Measurements from ENCODE around the gene SLC41A3. TPM values are rescaled to one million over a fixed set of nuclear protein-coding genes. Genes with fewer than 3 reads are reported as not detected.

Gene SLC41A3
- total and polyA plus RNA-seq, 2 donors (not counting 1 experiment from before 2014, with no cell fraction given), result 49.4 to 52.8 TPM

GRCh38 chr3:126053513-126053912 lies 30.4 kb downstream of the SLC41A3 start:
- DNase-seq (ENCODE audit: low read depth in 2 of 2), result peak in 1 of 2 donors; percentile 12
- Histone ChIP-seq H3K9me3 (ENCODE audit: control insufficient read depth, insufficient read depth, low read depth, low read length) (no peaks in the 10 kb centered on the region), H3K79me2 (ENCODE audit: control insufficient read depth, insufficient read depth, low read length) (no peaks in the 10 kb centered on the region), H3K36me3 (ENCODE audit: control insufficient read depth, insufficient read depth, low read length) (no peaks in the 10 kb centered on the region), H3K4me3 (replicated peaks in 1 of 4; ENCODE audit: control extremely low read depth in 1 of 4, insufficient read depth in 1 of 4, low read depth in 3 of 4, low read length in 4 of 4) (no peak overlapping the region), H4K20me1 (ENCODE audit: control insufficient read depth, extremely low read depth, insufficient read depth, low read length) (no peaks in the 10 kb centered on the region), H3K4me2 (ENCODE audit: extremely low read depth, insufficient read depth, low read length) (no peak overlapping the region), H2AFZ (ENCODE audit: low read length) (no peak overlapping the region), H3K27ac (ENCODE audit: insufficient read depth, low read length) (no peak overlapping the region), H3K4me1 (ENCODE audit: control insufficient read depth, extremely low read depth, insufficient read depth, low read length) (no peaks in the 10 kb centered on the region), H3K9ac (ENCODE audit: insufficient read depth, low read length) (no peak overlapping the region), H3K27me3 (ENCODE audit: control insufficient read depth, insufficient read depth, low read length) (no peaks in the 10 kb centered on the region)
- no peak for TF ChIP-seq EZH2 (IDR thresholded peaks at IDR 0.05; ENCODE audit: low read length, missing control alignments)
- TF ChIP-seq, protein P1, sequence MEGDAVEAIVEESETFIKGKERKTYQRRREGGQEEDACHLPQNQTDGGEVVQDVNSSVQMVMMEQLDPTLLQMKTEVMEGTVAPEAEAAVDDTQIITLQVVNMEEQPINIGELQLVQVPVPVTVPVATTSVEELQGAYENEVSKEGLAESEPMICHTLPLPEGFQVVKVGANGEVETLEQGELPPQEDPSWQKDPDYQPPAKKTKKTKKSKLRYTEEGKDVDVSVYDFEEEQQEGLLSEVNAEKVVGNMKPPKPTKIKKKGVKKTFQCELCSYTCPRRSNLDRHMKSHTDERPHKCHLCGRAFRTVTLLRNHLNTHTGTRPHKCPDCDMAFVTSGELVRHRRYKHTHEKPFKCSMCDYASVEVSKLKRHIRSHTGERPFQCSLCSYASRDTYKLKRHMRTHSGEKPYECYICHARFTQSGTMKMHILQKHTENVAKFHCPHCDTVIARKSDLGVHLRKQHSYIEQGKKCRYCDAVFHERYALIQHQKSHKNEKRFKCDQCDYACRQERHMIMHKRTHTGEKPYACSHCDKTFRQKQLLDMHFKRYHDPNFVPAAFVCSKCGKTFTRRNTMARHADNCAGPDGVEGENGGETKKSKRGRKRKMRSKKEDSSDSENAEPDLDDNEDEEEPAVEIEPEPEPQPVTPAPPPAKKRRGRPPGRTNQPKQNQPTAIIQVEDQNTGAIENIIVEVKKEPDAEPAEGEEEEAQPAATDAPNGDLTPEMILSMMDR (conservative IDR thresholded peaks at IDR 0.05 in 1 of 2, IDR thresholded peaks at IDR 0.05 in 1 of 2; ENCODE audit: low read depth in 1 of 2, low read length in 2 of 2), result no peak

- no peaks in the 10 kb centered on the region for H3K4me1 ChIP-seq (ENCODE audit: control insufficient read depth, extremely low read depth, insufficient read depth, low read length)
- H3K9me3 ChIP-seq (ENCODE audit: control insufficient read depth, insufficient read depth, low read depth, low read length), result no peaks in the 10 kb centered on the region
- no peaks in the 10 kb centered on the region for H3K79me2 ChIP-seq (ENCODE audit: control insufficient read depth, insufficient read depth, low read length)
- H3K4me3 ChIP-seq (replicated peaks in 1 of 4; ENCODE audit: control extremely low read depth in 1 of 4, insufficient read depth in 1 of 4, low read depth in 3 of 4, low read length in 4 of 4), result no peak overlapping the region
- H4K20me1 ChIP-seq (ENCODE audit: control insufficient read depth, extremely low read depth, insufficient read depth, low read length), result no peaks in the 10 kb centered on the region
- H2AFZ ChIP-seq (ENCODE audit: low read length), result no peak overlapping the region
- no peak overlapping the region for H3K4me2 ChIP-seq (ENCODE audit: extremely low read depth, insufficient read depth, low read length)
- no peaks in the 10 kb centered on the region for H3K36me3 ChIP-seq (ENCODE audit: control insufficient read depth, insufficient read depth, low read length)
- TF ChIP-seq, protein P1 (conservative IDR thresholded peaks at IDR 0.05 in 1 of 2, IDR thresholded peaks at IDR 0.05 in 1 of 2; ENCODE audit: low read depth in 1 of 2, low read length in 2 of 2), result no peak
- TF ChIP-seq EZH2 (IDR thresholded peaks at IDR 0.05; ENCODE audit: low read length, missing control alignments), result no peak
- H3K9ac ChIP-seq (ENCODE audit: insufficient read depth, low read length), result no peak overlapping the region
- H3K27me3 ChIP-seq (ENCODE audit: control insufficient read depth, insufficient read depth, low read length), result no peaks in the 10 kb centered on the region
- DNase-seq (ENCODE audit: low read depth in 2 of 2), result no peak
- no peak overlapping the region for H3K27ac ChIP-seq (ENCODE audit: insufficient read depth, low read length)
These were observed 31.5 kb downstream of the SLC41A3 start for GRCh38 chr3:126052196-126053058.

DNA sequence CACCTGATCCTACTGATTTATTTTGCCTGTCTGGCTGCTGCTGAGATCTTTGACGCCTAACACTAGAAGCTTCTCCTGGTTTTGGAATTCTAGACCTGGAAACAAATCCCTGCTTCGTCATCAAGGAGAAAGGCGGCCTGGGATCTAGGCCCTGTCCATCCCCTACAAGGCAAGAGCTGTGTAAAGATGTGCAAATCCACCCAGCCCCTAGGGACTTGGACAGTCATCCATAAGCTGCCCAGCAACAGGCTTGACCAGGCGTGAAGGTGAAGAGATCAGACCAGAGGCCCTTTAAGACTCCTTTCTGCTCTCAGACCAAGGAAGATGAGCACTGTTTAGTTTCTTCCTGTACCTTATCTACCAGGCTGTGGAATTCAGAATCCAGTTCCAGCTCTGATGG lies 32.2 kb downstream of the SLC41A3 start:
- H4K20me1 ChIP-seq (ENCODE audit: control insufficient read depth, extremely low read depth, insufficient read depth, low read length), result no peaks in the 10 kb centered on the region
- H3K9ac ChIP-seq (ENCODE audit: insufficient read depth, low read length), result no peak overlapping the region
- no peak for TF ChIP-seq EZH2 (IDR thresholded peaks at IDR 0.05; ENCODE audit: low read length, missing control alignments)
- TF ChIP-seq, protein P1 (conservative IDR thresholded peaks at IDR 0.05 in 1 of 2, IDR thresholded peaks at IDR 0.05 in 1 of 2; ENCODE audit: low read depth in 1 of 2, low read length in 2 of 2), result no peak
- no peak for DNase-seq (ENCODE audit: low read depth in 2 of 2)
- no peak overlapping the region for H2AFZ ChIP-seq (ENCODE audit: low read length)
- H3K4me3 ChIP-seq (replicated peaks in 1 of 4; ENCODE audit: control extremely low read depth in 1 of 4, insufficient read depth in 1 of 4, low read depth in 3 of 4, low read length in 4 of 4), result no peak overlapping the region
- no peak overlapping the region for H3K27ac ChIP-seq (ENCODE audit: insufficient read depth, low read length)
- no peaks in the 10 kb centered on the region for H3K36me3 ChIP-seq (ENCODE audit: control insufficient read depth, insufficient read depth, low read length)
- H3K4me1 ChIP-seq (ENCODE audit: control insufficient read depth, extremely low read depth, insufficient read depth, low read length), result no peaks in the 10 kb centered on the region
- no peak overlapping the region for H3K4me2 ChIP-seq (ENCODE audit: extremely low read depth, insufficient read depth, low read length)
- H3K27me3 ChIP-seq (ENCODE audit: control insufficient read depth, insufficient read depth, low read length), result no peaks in the 10 kb centered on the region
- no peaks in the 10 kb centered on the region for H3K79me2 ChIP-seq (ENCODE audit: control insufficient read depth, insufficient read depth, low read length)
- no peaks in the 10 kb centered on the region for H3K9me3 ChIP-seq (ENCODE audit: control insufficient read depth, insufficient read depth, low read depth, low read length)
